ENCODE results near the gene SFXN4. TPM values are rescaled to one million over a fixed set of nuclear protein-coding genes. Genes with fewer than 3 reads are reported as not detected.

SFXN4 gene
- total and polyA plus RNA-seq, 9 of the 15 experiments (the other 6 are each of a cell fraction or from before 2014, with no cell fraction given), result 40.1 to 97.8 (median 54.5) TPM

GRCh38 chr10:119183664-119184412 is 18.3 kb upstream of the SFXN4 start:
- DNase-seq (ENCODE audit: extremely low read depth in 1 of 4, low spot score in 3 of 4) (no peak), FAIRE-seq (no peak), ATAC-seq (no peak)
- no peaks in the 10 kb centered on the region for H3K9me3 ChIP-seq (replicated peaks; ENCODE audit: control insufficient read depth, insufficient read depth, low read depth, low read length)
- H3K79me2 ChIP-seq (ENCODE audit: control insufficient read depth, insufficient read depth, low read length), result no peaks in the 10 kb centered on the region
- no TSS peak for BruUV-seq (replicated peaks)
- POLR2A ChIA-PET, result interaction anchor here (0.6 to 1.2 kb wide), 5 partner anchors 8 to 1494 kb away, joined by 3 to 5 read pairs (median 4); partner anchors contain the start of gene SFXN4
- 0 out of 2 replicates have a peak, but pooled peaks have one; percentile 21 for TF ChIP-seq CEBPB (tag; IDR thresholded peaks at IDR 0.05)
- peak; percentile 87 for TF ChIP-seq ATF3 (IDR thresholded peaks at IDR 0.05)
- TF ChIP-seq ATF3 (CRISPR knock-in tag; conservative IDR thresholded peaks at IDR 0.05), result no peak
- TF ChIP-seq PRPF4 (IDR thresholded peaks at IDR 0.05; ENCODE audit: insufficient read depth, low read depth, low read length, poor library complexity, severe bottlenecking), result no peak
- TF ChIP-seq ATF7 (IDR thresholded peaks at IDR 0.05), result peak; percentile 84
- no peak for TF ChIP-seq RBFOX2 (IDR thresholded peaks at IDR 0.05; ENCODE audit: low read depth, low read length)
- CTCF ChIA-PET (ENCODE audit: low intra/inter-chr PET ratio), result interaction anchor here (0.8 kb wide), 1 partner anchor 126 kb away, joined by 3 read pairs; no protein-coding TSS in a partner anchor
- H3K36me3 ChIP-seq (ENCODE audit: control insufficient read depth, insufficient read depth, low read length), result no peaks in the 10 kb centered on the region
- no peaks in the 10 kb centered on the region for H4K20me1 ChIP-seq (replicated peaks; ENCODE audit: control insufficient read depth, insufficient read depth, low read length)
- 45% methylated on average over 5 of the region's 9 CpGs for WGBS (ENCODE audit: insufficient coverage, low coverage, missing lambda C conversion rate)
- H2AFZ ChIP-seq (ENCODE audit: low read depth, low read length), result no peak overlapping the region
- H3K27me3 ChIP-seq (ENCODE audit: control insufficient read depth in 2 of 2, insufficient read depth in 2 of 2, low read length in 2 of 2), result no peaks in the 10 kb centered on the region
- in situ Hi-C loops (cut with MboI) (no loop called here), intact Hi-C loops (cut with micrococcal nuclease) (no loop called here)
- H3K9ac ChIP-seq (ENCODE audit: insufficient read depth in 1 of 2, low read depth in 2 of 2, low read length in 2 of 2), result no peak overlapping the region
- no peaks in the 10 kb centered on the region for H3K9me1 ChIP-seq (ENCODE audit: control insufficient read depth, insufficient read depth, low read length)
- H3K4me2 ChIP-seq (ENCODE audit: insufficient read depth, low read length), result no peak overlapping the region
- no peak overlapping the region for H3K4me3 ChIP-seq
- H3K4me1 ChIP-seq (replicated peaks in 1 of 2; ENCODE audit: control insufficient read depth in 2 of 2, insufficient read depth in 2 of 2, low read length in 2 of 2), result peaks cover 0 to 6% of the 10 kb centered on the region in 2 experiments; a peak in 3 of 5 replicates
- H3K27ac ChIP-seq (ENCODE audit: extremely low read depth, low read depth, low read length), result no peak overlapping the region
